Measurements from ENCODE around the gene MORC4.

GRCh38 chrX:106995678-106996077, 4.3 kb downstream of the MORC4 start:
- no peak for TF ChIP-seq CTCF (IDR thresholded peaks at IDR 0.05)
- TF ChIP-seq POLR2A (IDR thresholded peaks at IDR 0.05) = no peak

All from adrenal gland (tissue), 5 donors.